ENCODE measurements around the gene SPECC1. TPM values are rescaled to one million over a fixed set of nuclear protein-coding genes. Genes with fewer than 3 reads are reported as not detected.

SPECC1 gene
- total and polyA plus RNA-seq, 2 donors (not counting 3 experiments of a cell fraction or from before 2014, with no cell fraction given) = 5.3 to 20.4 TPM

DNA sequence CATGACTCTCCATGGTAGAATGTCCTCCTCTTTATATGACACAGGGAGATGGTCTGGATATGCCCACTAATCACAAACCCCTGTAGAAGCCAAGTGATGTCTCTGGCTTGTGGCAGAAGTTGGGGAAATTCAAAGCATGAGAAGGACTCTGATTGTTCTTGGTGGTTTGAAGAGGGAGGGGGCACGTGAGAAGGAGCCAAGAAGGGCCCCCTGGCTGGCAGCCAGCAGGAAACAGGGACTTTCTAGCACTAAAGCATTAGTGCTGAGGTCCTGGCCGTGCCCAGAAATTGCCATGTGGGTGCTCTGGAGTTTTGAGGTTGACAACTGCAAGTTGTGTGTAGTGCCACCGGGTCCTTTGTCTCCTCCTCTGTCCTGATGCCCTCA is 258.3 kb downstream of the SPECC1 start:
- Histone ChIP-seq H3K9ac (replicated peaks; ENCODE audit: extremely low read depth, insufficient read depth, low read length) (no peak overlapping the region), H3K9me1 (replicated peaks; ENCODE audit: control insufficient read depth, extremely low read depth, insufficient read depth, low read length) (no peaks in the 10 kb centered on the region), H3K4me1 (ENCODE audit: control insufficient read depth, extremely low read depth, insufficient read depth, low read length) (peaks cover 17% of the 10 kb centered on the region), H3K79me2 (ENCODE audit: control insufficient read depth, insufficient read depth, low read length) (no peaks in the 10 kb centered on the region), H3K36me3 (ENCODE audit: control insufficient read depth in 2 of 2, extremely low read depth in 1 of 2, insufficient read depth in 2 of 2, low read length in 2 of 2) (no peaks in the 10 kb centered on the region), H3K4me3 (replicated peaks in 1 of 3; ENCODE audit: insufficient read depth in 1 of 3, low read depth in 1 of 3, low read length in 3 of 3) (no peak overlapping the region), H3K27me3 (ENCODE audit: control insufficient read depth in 2 of 2, insufficient read depth in 2 of 2, low read length in 2 of 2) (no peaks in the 10 kb centered on the region), H4K20me1 (replicated peaks; ENCODE audit: control insufficient read depth, extremely low read depth, insufficient read depth, low read length) (no peaks in the 10 kb centered on the region), H3K27ac (ENCODE audit: insufficient read depth, low read depth, low read length) (no peak overlapping the region), H3K9me3 (replicated peaks; ENCODE audit: control insufficient read depth, insufficient read depth, low read length) (no peaks in the 10 kb centered on the region), H2AFZ (ENCODE audit: low read depth, low read length) (no peak overlapping the region), H3K4me2 (ENCODE audit: insufficient read depth, low read length) (no peak overlapping the region)
- DNase-seq (ENCODE audit: low read depth, low spot score) (peak; percentile 8), FAIRE-seq (no peak)
- intact Hi-C loops (cut with micrococcal nuclease) (no loop called here), dilution Hi-C loops (cut with MboI; ENCODE audit: extremely low pct_ligation_motif_present, low sequenced_read_pairs) (no loop called here)
- ChIA-PET POLR2A (no interaction called here), CTCF (no interaction called here)
- no peak for TF ChIP-seq FOS (IDR thresholded peaks at IDR 0.05; ENCODE audit: borderline replicate concordance, insufficient read depth, low read length)
- no peak for TF ChIP-seq GATA2 (IDR thresholded peaks at IDR 0.05; ENCODE audit: insufficient read depth, insufficient read length, low read depth, low read length)
- TF ChIP-seq, protein P1, sequence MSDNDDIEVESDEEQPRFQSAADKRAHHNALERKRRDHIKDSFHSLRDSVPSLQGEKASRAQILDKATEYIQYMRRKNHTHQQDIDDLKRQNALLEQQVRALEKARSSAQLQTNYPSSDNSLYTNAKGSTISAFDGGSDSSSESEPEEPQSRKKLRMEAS (IDR thresholded peaks at IDR 0.05; ENCODE audit: insufficient read depth, insufficient read length) = no peak
- BruUV-seq (replicated peaks) = no TSS peak

DNA sequence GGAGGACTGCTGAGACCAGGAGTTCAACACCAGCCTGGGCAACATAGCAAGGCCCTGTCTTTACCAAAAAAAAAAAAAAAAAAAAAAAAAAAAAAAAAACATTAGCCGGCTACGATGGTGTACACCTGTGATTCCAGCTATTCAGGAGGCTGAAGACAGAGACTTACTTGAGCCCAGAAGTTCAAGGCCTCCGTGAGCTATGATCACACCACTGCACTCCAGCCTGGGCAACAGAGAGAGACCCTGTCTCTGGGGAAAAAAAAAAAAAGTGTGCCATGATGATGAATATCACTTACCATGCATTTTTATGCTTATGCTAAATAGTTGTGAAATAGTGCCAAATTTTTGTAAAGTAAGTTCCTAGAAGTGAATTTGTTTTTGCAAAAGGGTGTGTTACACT is 261.2 kb downstream of the SPECC1 start:
- H3K27me3 ChIP-seq (ENCODE audit: control insufficient read depth in 2 of 2, insufficient read depth in 2 of 2, low read length in 2 of 2) = no peaks in the 10 kb centered on the region
- dilution Hi-C loops (cut with MboI; ENCODE audit: extremely low pct_ligation_motif_present, low sequenced_read_pairs) (no loop called here), intact Hi-C loops (cut with micrococcal nuclease) (no loop called here)
- no peak overlapping the region for H3K9ac ChIP-seq (replicated peaks; ENCODE audit: extremely low read depth, insufficient read depth, low read length)
- H3K79me2 ChIP-seq (ENCODE audit: control insufficient read depth, insufficient read depth, low read length) = no peaks in the 10 kb centered on the region
- H3K36me3 ChIP-seq (ENCODE audit: control insufficient read depth in 2 of 2, extremely low read depth in 1 of 2, insufficient read depth in 2 of 2, low read length in 2 of 2) = no peaks in the 10 kb centered on the region
- TF ChIP-seq MYC (IDR thresholded peaks at IDR 0.05; ENCODE audit: low read depth, low read length) = no peak
- H3K4me2 ChIP-seq (ENCODE audit: insufficient read depth, low read length) = no peak overlapping the region
- H3K27ac ChIP-seq (ENCODE audit: insufficient read depth, low read depth, low read length) = no peak overlapping the region
- peaks cover 7% of the 10 kb centered on the region for H3K4me1 ChIP-seq (ENCODE audit: control insufficient read depth, extremely low read depth, insufficient read depth, low read length)
- H3K9me3 ChIP-seq (replicated peaks; ENCODE audit: control insufficient read depth, insufficient read depth, low read length) = no peaks in the 10 kb centered on the region
- FAIRE-seq = no peak
- DNase-seq (ENCODE audit: low read depth, low spot score) = no peak
- ChIA-PET CTCF (interaction anchor here (0.9 to 1.1 kb wide), 2 partner anchors 9 to 13 kb away, joined by 5 to 6 read pairs; no protein-coding TSS in a partner anchor), POLR2A (no interaction called here)
- H2AFZ ChIP-seq (ENCODE audit: low read depth, low read length) = no peak overlapping the region
- BruUV-seq (replicated peaks) = no TSS peak
- H3K4me3 ChIP-seq (replicated peaks in 1 of 3; ENCODE audit: insufficient read depth in 1 of 3, low read depth in 1 of 3, low read length in 3 of 3) = no peak overlapping the region
- H4K20me1 ChIP-seq (replicated peaks; ENCODE audit: control insufficient read depth, extremely low read depth, insufficient read depth, low read length) = no peaks in the 10 kb centered on the region
- no peaks in the 10 kb centered on the region for H3K9me1 ChIP-seq (replicated peaks; ENCODE audit: control insufficient read depth, extremely low read depth, insufficient read depth, low read length)
